Omental fat pad (tissue), 4 donors: ENCODE measurements around the gene YJEFN3. TPM values are rescaled to one million over a fixed set of nuclear protein-coding genes. Genes with fewer than 3 reads are reported as not detected.

Experiments
- ATAC-seq: fragments of 150-250 bp; one replicate; pipeline ENCODE4 v1.9.1; 2016; ENCODE audit warnings: mild to moderate bottlenecking, moderate library complexity; ENCODE audit not compliant: low FRiP score
- DNase-seq: peaks from one replicate; pipeline ENCODE4 v3.0.0-alpha.2; 2019; ENCODE audit warnings: low spot score
- total RNA-seq, 4 donors: library from RNA; depleted of rRNA; stranded (reverse); fragments of >200 nt; gene quantifications; one replicate each; pipeline ENCODE4 v1.1.0, GENCODE V29; 2016
- TF ChIP-seq, protein P1 (sequence below), 3 donors: fragments of 450-650 bp; IDR thresholded peaks; one replicate each; pipeline ENCODE4 v1.5.1; 2016 to 2017; ENCODE audit warnings: antibody characterized with exemption in 3 of 3, mild to moderate bottlenecking in 3 of 3, moderate library complexity in 2 of 3

Gene YJEFN3
- total RNA-seq, 4 donors from 2014 or later = 0.75 to 1.1 (median 0.90) TPM

DNA sequence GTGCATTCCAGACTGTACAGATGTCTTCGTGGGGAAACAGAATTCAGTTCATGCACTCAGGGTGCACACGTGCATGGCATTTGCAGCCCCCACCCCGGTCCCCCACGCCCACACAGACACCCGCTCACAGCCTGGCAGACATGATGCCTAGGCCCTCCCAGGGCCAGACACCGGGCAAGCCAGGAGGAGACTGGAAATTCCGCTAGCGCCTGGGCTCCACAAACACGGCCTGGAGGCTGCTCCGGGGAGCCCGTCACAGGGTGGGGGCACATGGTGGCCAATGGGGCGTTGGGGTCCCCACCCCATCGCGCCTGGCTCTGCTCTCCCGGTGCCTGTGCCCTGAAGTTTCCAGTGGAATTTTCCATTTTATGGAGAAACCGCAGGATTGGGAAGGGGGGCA, 12.9 kb downstream of the YJEFN3 start:
- ATAC-seq = no peak
- DNase-seq = no peak
- TF ChIP-seq, protein P1, sequence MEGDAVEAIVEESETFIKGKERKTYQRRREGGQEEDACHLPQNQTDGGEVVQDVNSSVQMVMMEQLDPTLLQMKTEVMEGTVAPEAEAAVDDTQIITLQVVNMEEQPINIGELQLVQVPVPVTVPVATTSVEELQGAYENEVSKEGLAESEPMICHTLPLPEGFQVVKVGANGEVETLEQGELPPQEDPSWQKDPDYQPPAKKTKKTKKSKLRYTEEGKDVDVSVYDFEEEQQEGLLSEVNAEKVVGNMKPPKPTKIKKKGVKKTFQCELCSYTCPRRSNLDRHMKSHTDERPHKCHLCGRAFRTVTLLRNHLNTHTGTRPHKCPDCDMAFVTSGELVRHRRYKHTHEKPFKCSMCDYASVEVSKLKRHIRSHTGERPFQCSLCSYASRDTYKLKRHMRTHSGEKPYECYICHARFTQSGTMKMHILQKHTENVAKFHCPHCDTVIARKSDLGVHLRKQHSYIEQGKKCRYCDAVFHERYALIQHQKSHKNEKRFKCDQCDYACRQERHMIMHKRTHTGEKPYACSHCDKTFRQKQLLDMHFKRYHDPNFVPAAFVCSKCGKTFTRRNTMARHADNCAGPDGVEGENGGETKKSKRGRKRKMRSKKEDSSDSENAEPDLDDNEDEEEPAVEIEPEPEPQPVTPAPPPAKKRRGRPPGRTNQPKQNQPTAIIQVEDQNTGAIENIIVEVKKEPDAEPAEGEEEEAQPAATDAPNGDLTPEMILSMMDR (IDR thresholded peaks at IDR 0.05) = no peak

DNA sequence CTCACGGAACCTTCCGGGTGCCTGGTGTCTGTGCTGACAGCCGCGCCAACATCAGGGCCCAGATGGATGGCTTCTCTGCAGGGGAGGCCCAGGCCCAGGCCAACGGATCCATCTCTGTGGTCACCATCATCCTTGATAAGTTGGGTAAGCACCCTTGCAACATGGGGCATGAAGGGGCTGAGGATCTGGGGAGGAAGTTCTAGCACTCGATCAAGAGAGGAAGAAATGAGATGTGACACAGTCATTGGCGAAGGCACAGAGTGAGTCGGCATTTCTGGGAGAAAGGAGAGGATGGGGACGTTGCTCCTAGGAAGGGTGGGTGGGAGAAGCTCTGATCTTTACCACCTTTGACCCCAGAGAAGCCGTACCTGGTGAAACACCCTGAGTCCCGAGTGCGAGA, 13.8 kb downstream of the YJEFN3 start:
- no peak for DNase-seq
- TF ChIP-seq, protein P1 (IDR thresholded peaks at IDR 0.05) = no peak
- ATAC-seq = no peak

DNA sequence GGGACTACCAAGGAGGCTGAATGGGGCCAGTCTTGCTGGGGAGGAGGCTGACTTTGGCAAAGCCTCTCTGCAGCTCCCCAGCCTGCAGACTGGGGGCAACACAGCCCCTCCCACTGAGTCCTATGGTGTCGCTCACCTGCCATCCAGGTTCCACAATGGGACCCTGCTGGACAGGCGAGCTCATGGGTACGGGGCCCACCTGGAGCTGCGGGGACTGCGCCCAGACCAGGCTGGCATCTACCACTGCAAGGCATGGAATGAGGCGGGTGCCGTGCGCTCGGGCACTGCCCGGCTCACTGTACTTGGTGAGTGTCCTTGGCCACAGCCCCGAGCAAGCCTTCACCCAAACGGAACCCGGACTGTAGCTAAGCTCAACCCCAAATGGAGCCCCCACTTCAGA, 14.4 kb downstream of the YJEFN3 start:
- TF ChIP-seq, protein P1 (IDR thresholded peaks at IDR 0.05) = no peak
- DNase-seq (no peak), ATAC-seq (no peak)

DNA sequence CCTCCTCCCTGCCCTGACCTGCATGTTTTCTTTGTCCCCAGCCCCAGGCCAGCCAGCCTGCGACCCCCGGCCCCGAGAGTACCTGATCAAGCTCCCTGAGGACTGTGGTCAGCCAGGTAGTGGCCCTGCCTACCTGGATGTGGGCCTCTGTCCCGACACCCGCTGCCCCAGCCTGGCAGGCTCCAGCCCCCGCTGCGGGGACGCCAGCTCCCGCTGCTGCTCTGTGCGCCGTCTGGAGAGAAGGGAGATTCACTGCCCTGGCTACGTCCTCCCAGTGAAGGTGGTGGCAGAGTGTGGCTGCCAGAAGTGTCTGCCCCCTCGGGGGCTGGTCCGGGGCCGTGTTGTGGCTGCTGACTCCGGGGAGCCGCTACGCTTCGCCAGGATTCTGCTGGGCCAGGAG, 14.9 kb downstream of the YJEFN3 start:
- DNase-seq = no peak
- no peak for ATAC-seq
- TF ChIP-seq, protein P1 (IDR thresholded peaks at IDR 0.05) = no peak

DNA sequence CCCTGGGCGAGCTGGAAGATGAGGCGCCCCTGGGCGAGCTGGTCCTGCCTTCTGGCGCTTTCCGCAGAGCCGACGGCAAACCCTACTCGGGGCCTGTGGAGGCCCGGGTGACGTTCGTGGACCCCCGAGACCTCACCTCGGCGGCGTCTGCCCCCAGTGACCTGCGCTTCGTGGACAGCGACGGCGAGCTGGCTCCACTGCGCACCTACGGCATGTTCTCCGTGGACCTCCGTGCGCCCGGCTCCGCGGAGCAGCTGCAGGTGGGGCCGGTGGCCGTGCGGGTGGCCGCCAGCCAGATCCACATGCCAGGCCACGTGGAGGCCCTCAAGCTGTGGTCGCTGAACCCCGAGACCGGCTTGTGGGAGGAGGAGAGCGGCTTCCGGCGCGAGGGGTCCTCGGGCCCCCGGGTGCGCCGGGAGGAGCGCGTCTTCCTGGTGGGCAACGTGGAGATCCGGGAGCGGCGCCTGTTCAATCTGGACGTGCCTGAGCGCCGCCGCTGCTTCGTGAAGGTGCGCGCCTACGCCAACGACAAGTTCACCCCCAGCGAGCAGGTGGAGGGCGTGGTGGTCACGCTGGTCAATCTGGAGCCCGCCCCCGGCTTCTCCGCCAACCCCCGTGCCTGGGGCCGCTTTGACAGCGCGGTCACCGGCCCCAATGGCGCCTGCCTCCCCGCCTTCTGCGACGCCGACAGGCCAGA, 15.7 kb downstream of the YJEFN3 start:
- TF ChIP-seq, protein P1 (IDR thresholded peaks at IDR 0.05) = no peak
- ATAC-seq = no peak

DNA sequence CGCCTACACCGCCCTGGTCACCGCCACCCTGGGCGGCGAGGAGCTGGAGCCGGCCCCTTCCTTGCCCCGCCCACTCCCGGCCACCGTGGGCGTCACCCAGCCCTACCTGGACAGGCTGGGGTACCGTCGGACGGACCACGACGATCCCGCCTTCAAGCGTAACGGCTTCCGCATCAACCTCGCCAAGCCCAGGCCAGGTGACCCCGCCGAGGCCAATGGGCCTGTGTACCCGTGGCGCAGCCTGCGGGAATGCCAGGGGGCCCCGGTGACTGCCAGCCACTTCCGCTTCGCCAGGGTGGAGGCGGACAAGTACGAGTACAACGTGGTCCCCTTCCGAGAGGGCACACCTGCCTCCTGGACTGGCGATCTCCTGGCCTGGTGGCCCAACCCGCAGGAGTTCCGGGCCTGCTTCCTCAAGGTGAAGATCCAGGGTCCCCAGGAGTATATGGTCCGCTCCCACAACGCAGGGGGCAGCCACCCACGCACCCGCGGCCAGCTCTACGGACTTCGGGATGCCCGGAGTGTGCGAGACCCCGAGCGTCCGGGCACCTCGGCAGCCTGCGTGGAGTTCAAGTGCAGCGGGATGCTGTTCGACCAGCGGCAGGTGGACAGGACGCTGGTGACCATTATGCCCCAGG, 16.4 kb downstream of the YJEFN3 start:
- ATAC-seq = no peak
- DNase-seq = no peak
- TF ChIP-seq, protein P1 (IDR thresholded peaks at IDR 0.05) = no peak

More for the DNA sequence above, 15.7 kb downstream of the YJEFN3 start:
- DNase-seq = no peak

DNA sequence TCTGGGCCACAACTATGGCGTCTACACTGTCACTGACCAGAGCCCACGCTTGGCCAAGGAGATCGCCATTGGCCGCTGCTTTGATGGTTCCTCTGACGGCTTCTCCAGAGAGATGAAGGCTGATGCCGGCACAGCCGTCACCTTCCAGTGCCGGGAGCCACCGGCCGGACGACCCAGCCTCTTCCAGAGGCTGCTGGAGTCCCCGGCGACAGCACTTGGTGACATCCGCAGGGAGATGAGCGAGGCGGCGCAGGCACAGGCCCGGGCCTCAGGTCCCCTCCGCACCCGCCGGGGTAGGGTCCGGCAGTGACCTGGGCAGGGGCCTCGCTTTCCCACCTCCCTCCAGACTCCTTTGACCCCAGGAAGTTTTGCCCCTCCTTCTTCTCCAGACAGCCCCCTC, 17.0 kb downstream of the YJEFN3 start:
- no peak for ATAC-seq
- TF ChIP-seq, protein P1 (IDR thresholded peaks at IDR 0.05) = no peak
- no peak for DNase-seq
